BJ (cell line): ENCODE data around the gene GLI3. TPM values are rescaled to one million over a fixed set of nuclear protein-coding genes. Genes with fewer than 3 reads are reported as not detected.

ENCODE experiments used
- CTCF ChIA-PET: fragments of 350-600 bp; formaldehyde crosslinking; extraction: SDS; loops from one replicate; lab custom pipeline; 2021; ENCODE audit warnings: antibody characterized with exemption, inconsistent platforms; lab: Yijun Ruan, JAX
- POLR2A ChIA-PET: fragments of 300-600 bp; sonication (Branson Sonifier 250); formaldehyde crosslinking; extraction: SDS; loops from one replicate; lab custom pipeline; 2021; ENCODE audit warnings: antibody characterized with exemption; lab: Charles Lee
- DNase-seq: peaks from one replicate; pipeline ENCODE4 v3.0.0-alpha.2; 2011; ENCODE audit warnings: low read depth
- H3K27me3 ChIP-seq: 2 replicates; pipeline ENCODE4 v1.6.0; 2011; ENCODE audit warnings: low read length; ENCODE audit not compliant: control insufficient read depth, insufficient read depth
- H3K36me3 ChIP-seq: 2 replicates; pipeline ENCODE4 v1.5.1; 2011; ENCODE audit warnings: low read length; ENCODE audit not compliant: control insufficient read depth, insufficient read depth
- H3K4me3 ChIP-seq: 2 replicates; pipeline ENCODE4 v1.5.1; 2011; ENCODE audit warnings: low read depth, mild to moderate bottlenecking, control low read depth, low read length
- polyA plus RNA-seq: library from polyadenylated mRNA; depleted of rRNA; stranded (reverse); fragments of >200 nt; gene quantifications from 2 replicates; pipeline ENCODE4 v1.2.3, GENCODE V29; 2011
- TF ChIP-seq, protein P1 (sequence below): IDR thresholded peaks from 2 replicates; pipeline ENCODE4 v1.5.1; 2011; ENCODE audit warnings: low read depth, mild to moderate bottlenecking, control low read depth, inconsistent platforms, low read length, moderate library complexity; ENCODE audit not compliant: insufficient read depth

The GLI3 gene
- polyA plus RNA-seq, 1 experiment = 5.1 TPM

DNA sequence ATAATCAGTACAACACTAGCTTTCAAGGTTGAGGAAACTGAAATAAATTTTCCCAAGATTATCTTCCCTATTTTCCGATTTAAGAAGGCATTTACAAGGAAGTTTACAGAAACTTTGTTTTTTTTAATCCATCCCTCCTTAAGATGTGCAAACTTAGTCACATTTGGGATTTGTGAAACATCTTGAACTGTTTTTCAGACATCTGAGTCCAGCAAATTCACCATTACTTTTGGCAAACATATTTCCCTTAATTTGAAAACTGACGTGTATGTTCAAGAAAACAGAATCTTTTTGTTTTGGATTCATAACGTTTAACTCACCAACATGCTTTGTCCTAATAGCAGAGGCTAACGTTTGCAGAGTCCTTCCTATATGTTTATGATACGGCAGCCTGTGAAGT lies 19.5 kb downstream of the GLI3 start:
- Histone ChIP-seq H3K4me3 (no peak overlapping the region), H3K36me3 (peaks cover 5% of the 10 kb centered on the region), H3K27me3 (no peaks in the 10 kb centered on the region)
- no peak for DNase-seq
- ChIA-PET POLR2A (no interaction called here), CTCF (no interaction called here)
- TF ChIP-seq, protein P1, sequence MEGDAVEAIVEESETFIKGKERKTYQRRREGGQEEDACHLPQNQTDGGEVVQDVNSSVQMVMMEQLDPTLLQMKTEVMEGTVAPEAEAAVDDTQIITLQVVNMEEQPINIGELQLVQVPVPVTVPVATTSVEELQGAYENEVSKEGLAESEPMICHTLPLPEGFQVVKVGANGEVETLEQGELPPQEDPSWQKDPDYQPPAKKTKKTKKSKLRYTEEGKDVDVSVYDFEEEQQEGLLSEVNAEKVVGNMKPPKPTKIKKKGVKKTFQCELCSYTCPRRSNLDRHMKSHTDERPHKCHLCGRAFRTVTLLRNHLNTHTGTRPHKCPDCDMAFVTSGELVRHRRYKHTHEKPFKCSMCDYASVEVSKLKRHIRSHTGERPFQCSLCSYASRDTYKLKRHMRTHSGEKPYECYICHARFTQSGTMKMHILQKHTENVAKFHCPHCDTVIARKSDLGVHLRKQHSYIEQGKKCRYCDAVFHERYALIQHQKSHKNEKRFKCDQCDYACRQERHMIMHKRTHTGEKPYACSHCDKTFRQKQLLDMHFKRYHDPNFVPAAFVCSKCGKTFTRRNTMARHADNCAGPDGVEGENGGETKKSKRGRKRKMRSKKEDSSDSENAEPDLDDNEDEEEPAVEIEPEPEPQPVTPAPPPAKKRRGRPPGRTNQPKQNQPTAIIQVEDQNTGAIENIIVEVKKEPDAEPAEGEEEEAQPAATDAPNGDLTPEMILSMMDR = no peak

DNA sequence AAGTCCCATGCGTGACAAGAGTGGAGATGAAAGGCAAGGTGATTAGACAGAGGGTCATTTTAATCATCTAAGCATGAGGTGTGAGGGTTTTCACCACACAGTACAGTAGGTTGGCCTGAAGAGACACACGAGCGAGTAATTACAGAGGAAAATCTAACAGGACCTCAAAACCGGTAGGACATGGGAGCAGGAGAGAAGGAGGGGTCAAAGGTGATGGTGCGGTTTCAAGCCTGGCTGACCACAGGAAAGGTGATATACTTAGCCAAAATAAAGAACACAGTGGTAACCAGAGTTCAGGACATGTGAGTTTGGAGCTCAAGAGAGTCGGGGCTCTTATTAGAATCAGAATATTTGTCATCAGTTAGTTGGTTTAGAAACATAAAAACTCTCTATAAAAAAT lies 20.0 kb downstream of the GLI3 start:
- Histone ChIP-seq H3K36me3 (peaks cover 5% of the 10 kb centered on the region), H3K4me3 (no peak overlapping the region), H3K27me3 (no peaks in the 10 kb centered on the region)
- ChIA-PET POLR2A (no interaction called here), CTCF (no interaction called here)
- TF ChIP-seq, protein P1 = no peak
- no peak for DNase-seq

DNA sequence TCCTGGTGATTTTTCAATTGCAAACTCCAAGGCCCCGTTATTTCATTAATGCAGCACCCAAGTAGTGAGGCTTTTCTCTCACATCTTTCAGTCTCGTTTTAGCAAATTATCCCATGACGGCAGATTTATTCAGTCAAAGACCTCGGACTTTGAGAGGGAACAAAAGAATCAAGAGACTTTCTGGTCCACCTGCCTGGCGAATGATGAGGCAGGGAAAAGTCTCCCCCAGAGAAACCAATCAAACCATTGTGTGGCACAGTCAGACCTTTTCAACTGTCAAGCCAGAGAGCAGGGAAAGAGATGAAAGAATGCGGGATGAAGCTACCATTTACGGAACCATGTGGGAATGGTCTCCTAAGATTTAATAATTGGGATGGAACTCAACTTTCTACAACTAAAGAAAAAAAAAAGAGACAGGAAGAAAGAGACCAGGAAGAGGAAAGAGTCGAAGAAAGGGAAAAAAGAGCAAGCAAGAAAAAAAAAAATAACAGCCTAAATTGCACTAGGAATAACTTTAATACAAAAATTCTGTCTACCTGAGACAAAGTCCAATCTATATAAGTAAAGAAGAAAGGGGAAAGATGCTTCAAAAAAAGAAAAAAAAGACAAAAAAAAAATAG lies 22.8 kb downstream of the GLI3 start:
- Histone ChIP-seq H3K27me3 (no peaks in the 10 kb centered on the region), H3K36me3 (no peaks in the 10 kb centered on the region), H3K4me3 (no peak overlapping the region)
- POLR2A ChIA-PET = no interaction called here
- TF ChIP-seq, protein P1 = no peak
- CTCF ChIA-PET = interaction anchor here (1.0 kb wide), 1 partner anchor 8 kb away, joined by 3 read pairs; no protein-coding TSS in a partner anchor
- DNase-seq = no peak

DNA sequence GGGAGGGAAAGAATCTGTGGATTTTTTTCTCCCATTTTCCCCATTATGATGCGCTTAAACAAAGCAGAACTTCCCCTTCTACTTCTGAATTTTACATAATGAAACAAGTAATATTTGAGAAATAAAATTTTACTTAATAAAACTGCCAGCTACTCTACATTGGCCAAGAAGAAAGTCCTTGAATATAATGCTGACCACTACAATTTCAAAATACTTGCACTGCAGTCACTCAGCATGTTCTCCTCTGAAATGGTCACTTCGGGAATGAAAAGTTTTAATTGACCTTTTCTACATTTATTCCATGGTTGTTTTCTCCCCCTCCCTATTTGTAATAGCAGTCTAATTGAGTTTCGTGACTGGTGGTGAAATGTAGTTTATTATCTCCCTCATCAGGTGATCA lies 23.9 kb downstream of the GLI3 start:
- no peak for DNase-seq
- CTCF ChIA-PET = interaction anchor here (1.0 kb wide), 1 partner anchor 9 kb away, joined by 3 read pairs; no protein-coding TSS in a partner anchor
- H3K36me3 ChIP-seq = no peaks in the 10 kb centered on the region
- POLR2A ChIA-PET = no interaction called here
- TF ChIP-seq, protein P1 = no peak
- no peaks in the 10 kb centered on the region for H3K27me3 ChIP-seq
- no peak overlapping the region for H3K4me3 ChIP-seq

DNA sequence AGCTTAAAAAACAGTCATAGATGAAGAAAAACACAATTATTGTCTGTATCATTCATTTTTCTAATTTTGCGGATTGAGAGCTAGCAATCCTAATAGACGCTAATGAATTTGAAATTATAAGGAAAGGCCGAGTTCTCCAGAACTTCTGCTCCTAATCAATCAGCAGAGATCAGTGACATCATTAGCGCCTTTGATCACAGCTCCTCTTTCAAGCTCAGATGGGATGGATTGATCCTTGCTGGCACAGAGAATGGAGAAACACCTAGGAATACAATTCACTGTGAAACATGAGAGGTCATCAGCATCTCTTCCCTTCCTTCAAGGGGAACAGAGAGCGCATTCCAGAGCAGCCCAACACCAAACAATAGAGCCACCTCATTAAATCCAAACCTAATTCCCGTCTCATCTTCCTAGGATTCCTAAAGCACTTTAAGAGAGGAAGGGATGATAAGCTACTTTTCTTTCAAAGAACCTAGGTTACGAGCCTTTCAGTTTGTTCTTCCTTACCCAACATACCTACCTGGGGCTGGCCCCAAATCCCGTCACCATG lies 24.4 kb downstream of the GLI3 start:
- POLR2A ChIA-PET = no interaction called here

More for the DNA sequence above, 24.4 kb downstream of the GLI3 start:
- no peaks in the 10 kb centered on the region for H3K36me3 ChIP-seq
- H3K4me3 ChIP-seq = no peak overlapping the region
- TF ChIP-seq, protein P1 = no peak
- CTCF ChIA-PET = interaction anchor here (1.0 kb wide), 1 partner anchor 9 kb away, joined by 3 read pairs; no protein-coding TSS in a partner anchor
- no peaks in the 10 kb centered on the region for H3K27me3 ChIP-seq
- DNase-seq = no peak
